GM18502 (cell line): ENCODE data around the gene CNPPD1.

ENCODE experiments used
- ATAC-seq: cut with Tn5 transposase; IDR thresholded peaks from one replicate; pipeline ENCODE4 v1.9.1; 2021; ENCODE audit warnings: mild to moderate bottlenecking; ENCODE audit not compliant: unreplicated experiment, poor library complexity

CNPPD1 gene

GRCh38 chr2:219125225-219125885 lies 51.4 kb downstream of the CNPPD1 start:
- ATAC-seq = no peak

- no peak for ATAC-seq
These were observed 52.2 kb downstream of the CNPPD1 start for GRCh38 chr2:219124381-219125110.

GRCh38 chr2:219123356-219124135 lies 53.2 kb downstream of the CNPPD1 start:
- ATAC-seq = no peak

GRCh38 chr2:219122202-219122980 lies 54.3 kb downstream of the CNPPD1 start:
- no peak for ATAC-seq
